HFFc6 (cell line): Measurements from ENCODE around the gene GFRA1. TPM values are rescaled to one million over a fixed set of nuclear protein-coding genes. Genes with fewer than 3 reads are reported as not detected.

Experiments
- DNase-seq: peaks from one replicate; pipeline ENCODE4 v3.0.0-alpha.2; 2018
- H3K27ac Mint-ChIP-seq: 2 replicates; pipeline ENCODE4 v1.8.0; 2020; ENCODE audit warnings: mild to moderate bottlenecking, mixed read lengths
- H3K27me3 Mint-ChIP-seq: 2 replicates; pipeline ENCODE4 v1.8.0; 2021; ENCODE audit warnings: mild to moderate bottlenecking, moderate library complexity, mixed read lengths; ENCODE audit not compliant: insufficient read depth
- H3K36me3 Mint-ChIP-seq: 2 replicates; pipeline ENCODE4 v1.8.0; 2021; ENCODE audit warnings: low read depth, mixed read lengths
- H3K4me1 Mint-ChIP-seq: 2 replicates; pipeline ENCODE4 v1.8.0; 2020; ENCODE audit warnings: low read depth, mixed read lengths
- H3K4me3 Mint-ChIP-seq: 2 replicates; pipeline ENCODE4 v1.8.0; 2020; ENCODE audit warnings: mild to moderate bottlenecking, moderate library complexity, mixed read lengths
- H3K9me3 Mint-ChIP-seq: 2 replicates; pipeline ENCODE4 v1.8.0; 2020; ENCODE audit warnings: mild to moderate bottlenecking, mixed read lengths
- CTCF ChIP-seq: fragments of 200-600 bp; sonication (generic); IDR thresholded peaks from 2 replicates; pipeline ENCODE4 v1.5.0; 2021; ENCODE audit warnings: antibody characterized with exemption, mild to moderate bottlenecking
- total RNA-seq, 6 experiments: library from RNA; stranded (reverse); fragmentation: NEBNext Ultra II Directional; extraction: Animal tissue kit (Norgen Biotek cat#: 25700); gene quantifications; 2 replicates in 1 of 6; 3 replicates in 5 of 6; pipeline ENCODE4 v1.2.3, GENCODE V29; 2021

GFRA1 gene
- total RNA-seq, 6 experiments from 2014 or later, result 7.3 to 17.2 (median 15.9) TPM

DNA sequence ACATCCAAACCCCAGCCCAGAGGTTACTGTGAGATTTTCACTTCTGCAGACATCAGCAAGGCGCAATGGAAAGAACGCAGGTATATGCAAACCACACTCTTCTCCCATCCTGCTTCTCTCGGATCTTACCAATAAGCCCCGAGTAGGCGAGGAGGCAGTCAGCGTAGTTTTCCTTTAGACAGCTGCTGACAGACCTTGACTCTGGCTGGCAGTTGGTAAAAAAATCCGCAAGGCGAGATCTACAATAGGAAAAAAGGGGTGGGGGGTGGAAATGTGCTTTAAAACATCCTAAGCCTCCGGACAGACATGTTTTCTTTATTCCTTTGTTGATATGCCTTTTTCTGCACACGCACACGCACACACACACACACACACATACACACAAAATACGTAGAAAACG, 176.5 kb downstream of the GFRA1 start:
- no peak for DNase-seq
- H3K27me3 Mint-ChIP-seq, result peaks cover 5% of the 10 kb centered on the region; the same call in 1 of the 2 replicates
- peaks cover 8% of the 10 kb centered on the region for H3K4me1 Mint-ChIP-seq
- H3K9me3 Mint-ChIP-seq, result no peaks in the 10 kb centered on the region
- no peak overlapping the region for H3K27ac Mint-ChIP-seq
- TF ChIP-seq CTCF, result no peak
- H3K4me3 Mint-ChIP-seq, result no peak overlapping the region
- H3K36me3 Mint-ChIP-seq, result no peaks in the 10 kb centered on the region

GRCh38 chr10:116094356-116094755, 178.7 kb downstream of the GFRA1 start:
- H3K27ac Mint-ChIP-seq, result no peak overlapping the region
- DNase-seq, result no peak
- TF ChIP-seq CTCF, result no peak
- no peaks in the 10 kb centered on the region for H3K36me3 Mint-ChIP-seq
- H3K27me3 Mint-ChIP-seq, result peaks cover 6% of the 10 kb centered on the region
- no peak overlapping the region for H3K4me3 Mint-ChIP-seq
- no peaks in the 10 kb centered on the region for H3K9me3 Mint-ChIP-seq
- peaks cover 8% of the 10 kb centered on the region for H3K4me1 Mint-ChIP-seq

GRCh38 chr10:116093031-116093430, 180.0 kb downstream of the GFRA1 start:
- no peak for DNase-seq
- no peaks in the 10 kb centered on the region for H3K4me1 Mint-ChIP-seq
- no peak overlapping the region for H3K27ac Mint-ChIP-seq
- no peaks in the 10 kb centered on the region for H3K9me3 Mint-ChIP-seq
- H3K36me3 Mint-ChIP-seq, result no peaks in the 10 kb centered on the region
- no peak for TF ChIP-seq CTCF
- peaks cover 5% of the 10 kb centered on the region for H3K27me3 Mint-ChIP-seq
- no peak overlapping the region for H3K4me3 Mint-ChIP-seq

GRCh38 chr10:116088985-116089384, 184.0 kb downstream of the GFRA1 start:
- DNase-seq, result no peak
- Mint-ChIP-seq H3K36me3 (no peaks in the 10 kb centered on the region), H3K27ac (no peak overlapping the region), H3K27me3 (peaks cover 10% of the 10 kb centered on the region), H3K9me3 (no peaks in the 10 kb centered on the region), H3K4me3 (no peak overlapping the region), H3K4me1 (peaks cover 5% of the 10 kb centered on the region; the same call in 1 of the 2 replicates)
- TF ChIP-seq CTCF, result no peak

- TF ChIP-seq CTCF, result no peak
- H3K4me3 Mint-ChIP-seq, result no peak overlapping the region
- no peak overlapping the region for H3K27ac Mint-ChIP-seq
- peaks cover 13% of the 10 kb centered on the region for H3K27me3 Mint-ChIP-seq
- peaks cover 20% of the 10 kb centered on the region for H3K4me1 Mint-ChIP-seq
- H3K9me3 Mint-ChIP-seq, result no peaks in the 10 kb centered on the region
- no peak for DNase-seq
- peaks cover 4% of the 10 kb centered on the region; the same call in 1 of the 2 replicates for H3K36me3 Mint-ChIP-seq
Measured at GRCh38 chr10:116085323-116085722, 187.7 kb downstream of the GFRA1 start.

- H3K36me3 Mint-ChIP-seq, result peaks cover 4% of the 10 kb centered on the region; the same call in 1 of the 2 replicates
- no peak for TF ChIP-seq CTCF
- H3K4me3 Mint-ChIP-seq, result no peak overlapping the region
- H3K27me3 Mint-ChIP-seq, result peaks cover 13% of the 10 kb centered on the region
- no peak overlapping the region for H3K27ac Mint-ChIP-seq
- H3K4me1 Mint-ChIP-seq, result peaks cover 21% of the 10 kb centered on the region
- H3K9me3 Mint-ChIP-seq, result no peaks in the 10 kb centered on the region
- DNase-seq, result no peak
Measured at GRCh38 chr10:116084161-116084560, 188.8 kb downstream of the GFRA1 start.
